GM19468 (cell line): ENCODE results near the gene TMEM52B.

Experiments
- ATAC-seq: cut with Tn5 transposase; IDR thresholded peaks from one replicate; pipeline ENCODE4 v1.9.1; 2021; ENCODE audit warnings: mild to moderate bottlenecking, moderate library complexity, moderate number of reproducible peaks; ENCODE audit not compliant: unreplicated experiment; ENCODE audit errors: extremely low read depth

TMEM52B gene

DNA sequence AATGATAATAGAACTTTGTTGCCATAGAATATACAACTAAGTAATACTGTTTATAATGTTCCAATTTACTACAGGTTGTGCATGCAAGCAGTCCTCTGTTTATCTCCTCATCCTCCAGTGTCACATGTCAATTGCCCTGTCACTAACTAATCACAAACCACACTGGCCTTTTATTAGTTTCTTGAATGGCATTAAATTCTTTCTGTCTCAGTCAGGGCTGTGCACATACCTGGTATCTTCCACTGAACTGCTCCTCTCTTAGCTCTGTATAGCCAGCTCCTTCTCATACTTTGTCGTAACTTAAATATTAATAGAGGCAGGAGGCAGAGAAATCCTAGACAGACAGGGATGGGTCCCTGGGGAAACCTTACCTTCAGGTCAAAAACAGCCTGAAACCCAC lies 57.9 kb downstream of the TMEM52B start:
- no peak for ATAC-seq

DNA sequence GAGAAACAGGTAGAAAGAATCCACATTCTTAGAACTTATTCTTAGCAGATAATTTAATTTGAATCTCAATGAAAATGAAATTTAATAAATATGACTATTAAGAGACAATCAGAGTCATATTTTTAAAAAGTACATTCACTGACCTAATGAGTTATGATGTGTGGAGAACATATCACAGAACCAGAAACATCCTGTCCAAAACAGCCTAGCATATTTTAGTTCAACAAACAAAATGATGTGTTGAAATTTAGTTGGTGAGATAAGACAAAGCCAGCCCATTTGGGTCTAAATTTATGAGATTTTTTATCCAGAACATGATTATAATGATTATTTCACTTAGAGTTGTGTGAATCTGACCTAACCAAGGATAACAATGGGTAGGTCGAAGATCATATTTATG lies 59.7 kb downstream of the TMEM52B start:
- no peak for ATAC-seq

GRCh38 chr12:10241290-10241689 lies 62.5 kb downstream of the TMEM52B start:
- ATAC-seq, result no peak
